Common myeloid progenitor, CD34-positive (primary cell): ENCODE measurements around the gene SLC2A9.

Experiments used
- CTCF ChIA-PET: fragments of 350-600 bp; sonication (Branson Sonifier 250); formaldehyde crosslinking; loops from one replicate; lab custom pipeline; 2021; ENCODE audit warnings: antibody characterized with exemption; lab: Charles Lee
- POLR2A ChIA-PET: fragments of 350-600 bp; sonication (Branson Sonifier 250); formaldehyde crosslinking; loops from one replicate; lab custom pipeline; 2021; ENCODE audit warnings: antibody characterized with exemption; lab: Charles Lee
- DNase-seq, 3 donors: peaks; one replicate each; pipeline versions ENCODE4 v3.0.0 to v3.0.0-alpha.2; 2013
- H3K27ac ChIP-seq, 2 experiments: 1 replicate in 1 of 2; 2 replicates in 1 of 2; pipeline ENCODE4 v1.7.0; 2013; ENCODE audit warnings: inconsistent platforms in 2 of 2, low read length in 2 of 2, mild to moderate bottlenecking in 2 of 2, low read depth in 1 of 2, moderate library complexity in 1 of 2; ENCODE audit not compliant: severe bottlenecking in 2 of 2, insufficient read depth in 1 of 2, poor library complexity in 1 of 2
- H3K27me3 ChIP-seq, 5 experiments: replicated peaks in 2 of 5; 1 replicate in 3 of 5; 2 replicates in 2 of 5; pipeline versions ENCODE4 v1.6.1 to v1.7.0; 2013; ENCODE audit warnings: low read length in 4 of 5, mild to moderate bottlenecking in 2 of 5, moderate library complexity in 2 of 5, inconsistent platforms in 1 of 5; ENCODE audit not compliant: insufficient read depth in 5 of 5, control insufficient read depth in 4 of 5
- H3K36me3 ChIP-seq, 4 experiments: 1 replicate in 2 of 4; 2 replicates in 2 of 4; pipeline versions ENCODE4 v1.6.1 to v1.7.0; 2013; ENCODE audit warnings: low read length in 3 of 4, control low read depth in 1 of 4, mild to moderate bottlenecking in 1 of 4; ENCODE audit not compliant: control insufficient read depth in 4 of 4, insufficient read depth in 4 of 4
- H3K4me1 ChIP-seq, 4 experiments: 1 replicate in 3 of 4; 2 replicates in 1 of 4; pipeline versions ENCODE4 v1.6.1 to v1.7.1; 2013; ENCODE audit warnings: low read length in 3 of 4, mild to moderate bottlenecking in 3 of 4, control low read depth in 1 of 4, inconsistent platforms in 1 of 4, moderate library complexity in 1 of 4; ENCODE audit not compliant: control insufficient read depth in 4 of 4, insufficient read depth in 4 of 4; ENCODE audit errors: control extremely low read depth in 1 of 4
- H3K4me3 ChIP-seq, 7 experiments: 1 replicate in 4 of 7; 2 replicates in 3 of 7; pipeline versions ENCODE4 v1.5.1 to v1.7.0; 2013; ENCODE audit warnings: mild to moderate bottlenecking in 7 of 7, low read length in 6 of 7, moderate library complexity in 6 of 7, inconsistent platforms in 2 of 7, low read depth in 2 of 7, control low read depth in 1 of 7; ENCODE audit not compliant: insufficient read depth in 4 of 7, control insufficient read depth in 1 of 7; ENCODE audit errors: extremely low read depth in 1 of 7
- H3K9me3 ChIP-seq, 5 experiments: 1 replicate in 4 of 5; 2 replicates in 1 of 5; pipeline versions ENCODE4 v1.6.1 to v1.7.1; 2013; ENCODE audit warnings: low read length in 4 of 5, mild to moderate bottlenecking in 2 of 5, inconsistent platforms in 1 of 5, low read depth in 1 of 5, moderate library complexity in 1 of 5; ENCODE audit not compliant: control insufficient read depth in 4 of 5, insufficient read depth in 2 of 5; ENCODE audit errors: control extremely low read depth in 1 of 5
- WGBS: methylation state at CpG from one replicate; pipeline ENCODE4 v1.1.5; 2013; ENCODE audit not compliant: insufficient coverage; 5-methylcytosine and 5-hydroxymethylcytosine counted together

Gene SLC2A9

GRCh38 chr4:9899306-9900055 lies 121.8 kb downstream of the SLC2A9 start:
- POLR2A ChIA-PET: no interaction called here
- CTCF ChIA-PET: interaction anchor here (0.7 to 3.3 kb wide), 4 partner anchors 10 to 139 kb away, joined by 3 to 15 read pairs (median 3); no protein-coding TSS in a partner anchor
- no peaks in the 10 kb centered on the region for H3K9me3 ChIP-seq
- DNase-seq: no peak
- H3K4me1 ChIP-seq: no peaks in the 10 kb centered on the region
- WGBS: 100% methylated on average over 3 of the region's 5 CpGs
- H3K36me3 ChIP-seq: no peaks in the 10 kb centered on the region
- no peaks in the 10 kb centered on the region for H3K27me3 ChIP-seq
- no peak overlapping the region for H3K27ac ChIP-seq
- no peak overlapping the region for H3K4me3 ChIP-seq

- Histone ChIP-seq H3K27me3 (no peaks in the 10 kb centered on the region), H3K4me3 (no peak overlapping the region), H3K27ac (no peak overlapping the region), H3K9me3 (no peaks in the 10 kb centered on the region), H3K36me3 (no peaks in the 10 kb centered on the region), H3K4me1 (no peaks in the 10 kb centered on the region)
- POLR2A ChIA-PET: no interaction called here
- CTCF ChIA-PET: interaction anchor here (0.7 to 3.3 kb wide), 3 partner anchors 23 to 138 kb away, joined by 3 to 15 read pairs (median 3); no protein-coding TSS in a partner anchor
- WGBS: 59% methylated on average over 8 of the region's 9 CpGs
- peak; percentile 10 to 36 (median 32) for DNase-seq
Measured at GRCh38 chr4:9898596-9899305, 122.5 kb downstream of the SLC2A9 start.

- Histone ChIP-seq H3K4me3 (no peak overlapping the region), H3K4me1 (no peaks in the 10 kb centered on the region), H3K27me3 (no peaks in the 10 kb centered on the region), H3K27ac (no peak overlapping the region), H3K36me3 (no peaks in the 10 kb centered on the region), H3K9me3 (no peaks in the 10 kb centered on the region)
- CTCF ChIA-PET: no interaction called here
- POLR2A ChIA-PET: no interaction called here
- 90% methylated on average over 3 of the region's 4 CpGs for WGBS
- DNase-seq: no peak
Measured at GRCh38 chr4:9895333-9895705, 126.0 kb downstream of the SLC2A9 start.

DNA sequence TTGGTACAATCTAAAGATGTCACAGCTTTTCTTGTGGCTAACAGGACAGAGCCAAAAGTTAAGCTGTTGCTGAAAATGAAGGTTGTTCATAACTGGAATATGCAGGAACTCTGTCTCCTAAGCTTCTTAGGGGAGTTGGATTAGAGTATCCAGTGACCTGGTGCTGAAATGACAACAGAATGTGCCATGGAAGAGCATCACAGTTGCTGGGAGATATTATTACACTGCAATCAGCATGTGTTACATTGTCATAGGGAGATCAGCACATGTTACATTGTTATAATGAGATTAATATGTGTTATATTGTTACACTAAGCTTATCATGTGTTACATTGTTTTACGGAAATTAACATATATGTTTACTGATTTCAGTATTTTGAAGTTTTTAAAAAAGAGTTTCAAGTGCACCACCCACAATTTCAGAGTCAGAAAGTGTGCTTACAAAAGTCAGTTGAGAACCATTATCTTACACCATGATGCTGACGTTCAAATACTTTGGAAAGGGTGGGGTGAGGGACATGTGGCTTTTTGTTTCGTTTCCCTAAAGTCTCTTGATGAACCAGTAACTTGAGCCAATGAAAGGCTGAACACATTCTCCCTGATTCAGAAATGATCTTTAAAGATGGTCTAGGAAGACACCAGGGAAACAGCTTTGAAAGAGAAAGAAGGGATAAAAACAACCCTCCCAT lies 126.5 kb downstream of the SLC2A9 start:
- CTCF ChIA-PET: no interaction called here
- H3K27me3 ChIP-seq: no peaks in the 10 kb centered on the region
- WGBS: 100% methylated on average over 1 of the region's 3 CpGs
- no peak overlapping the region for H3K27ac ChIP-seq
- H3K36me3 ChIP-seq: no peaks in the 10 kb centered on the region
- H3K4me3 ChIP-seq: no peak overlapping the region
- no peaks in the 10 kb centered on the region for H3K4me1 ChIP-seq
- POLR2A ChIA-PET: no interaction called here
- DNase-seq: no peak
- no peaks in the 10 kb centered on the region for H3K9me3 ChIP-seq

- no peak overlapping the region for H3K27ac ChIP-seq
- H3K9me3 ChIP-seq: no peaks in the 10 kb centered on the region
- no peaks in the 10 kb centered on the region for H3K27me3 ChIP-seq
- peak; percentile 39 to 66 (median 54) for DNase-seq
- CTCF ChIA-PET: no interaction called here
- H3K4me3 ChIP-seq: no peak overlapping the region
- H3K36me3 ChIP-seq: no peaks in the 10 kb centered on the region
- WGBS: 97% methylated on average over 4 of the region's 8 CpGs
- no peaks in the 10 kb centered on the region for H3K4me1 ChIP-seq
- POLR2A ChIA-PET: no interaction called here
Measured at GRCh38 chr4:9893329-9894108, 127.8 kb downstream of the SLC2A9 start.

GRCh38 chr4:9891740-9892139 lies 129.6 kb downstream of the SLC2A9 start:
- ChIA-PET POLR2A (no interaction called here), CTCF (interaction anchor here (0.9 kb wide), 1 partner anchor 9 kb away, joined by 3 read pairs; no protein-coding TSS in a partner anchor)
- no peak for DNase-seq
- no peaks in the 10 kb centered on the region for H3K36me3 ChIP-seq
- H3K27me3 ChIP-seq: no peaks in the 10 kb centered on the region
- 92% methylated on average over 7 of the region's 7 CpGs for WGBS
- no peak overlapping the region for H3K4me3 ChIP-seq
- no peak overlapping the region for H3K27ac ChIP-seq
- no peaks in the 10 kb centered on the region for H3K4me1 ChIP-seq
- no peaks in the 10 kb centered on the region for H3K9me3 ChIP-seq
